B cell (primary cell): ENCODE measurements around the gene HMSD. TPM values are rescaled to one million over a fixed set of nuclear protein-coding genes. Genes with fewer than 3 reads are reported as not detected.

ENCODE experiments used
- ATAC-seq: fragments of 200-7000 bp; cut with Tn5 transposase; one replicate; pipeline ENCODE4 v1.10.0; 2021; ENCODE audit warnings: low read depth, mild to moderate bottlenecking, moderate number of reproducible peaks, moderate library complexity
- CTCF ChIA-PET: fragments of 350-600 bp; sonication (Branson Sonifier 250); formaldehyde crosslinking; loops from one replicate; lab custom pipeline; 2021; ENCODE audit warnings: antibody characterized with exemption, inconsistent platforms; lab: Charles Lee
- POLR2A ChIA-PET: fragments of 350-600 bp; sonication (Branson Sonifier 250); formaldehyde crosslinking; loops from one replicate; lab custom pipeline; 2021; ENCODE audit warnings: antibody characterized with exemption; lab: Charles Lee
- DNase-seq: peaks from one replicate; pipeline ENCODE4 v3.0.0; 2013
- H2AFZ ChIP-seq: 2 replicates; pipeline ENCODE4 v1.6.1; 2012; ENCODE audit warnings: mild to moderate bottlenecking, low read depth, low read length; ENCODE audit not compliant: insufficient read depth, poor library complexity, severe bottlenecking
- H3K27ac ChIP-seq, 2 donors: 1 replicate in 1 of 2; 2 replicates in 1 of 2; pipeline ENCODE4 v1.5.1; 2012 to 2013; ENCODE audit warnings: low read length in 2 of 2, mild to moderate bottlenecking in 2 of 2, moderate library complexity in 1 of 2
- H3K27me3 ChIP-seq, 4 experiments: fragments of 200-600 bp in 1 of 4; sonication (generic) in 1 of 4; replicated peaks in 1 of 4; 1 replicate in 2 of 4; 2 replicates in 2 of 4; pipeline versions ENCODE4 v1.6.1 to v1.7.0; 2013 to 2016; ENCODE audit warnings: low read length in 3 of 4, mild to moderate bottlenecking in 2 of 4, mixed read lengths in 1 of 4, moderate library complexity in 1 of 4; ENCODE audit not compliant: insufficient read depth in 4 of 4, control insufficient read depth in 3 of 4; ENCODE audit errors: control extremely low read depth in 1 of 4
- H3K36me3 ChIP-seq, 2 experiments: replicated peaks in 1 of 2; 1 replicate in 1 of 2; 2 replicates in 1 of 2; pipeline versions ENCODE4 v1.6.1 to v1.7.1; 2013; ENCODE audit warnings: low read length in 1 of 2; ENCODE audit not compliant: insufficient read depth in 2 of 2, control insufficient read depth in 1 of 2; ENCODE audit errors: control extremely low read depth in 1 of 2, extremely low read depth in 1 of 2
- H3K4me1 ChIP-seq, 2 donors: fragments of 200-600 bp in 1 of 2; sonication (generic) in 1 of 2; 1 replicate in 1 of 2; 2 replicates in 1 of 2; pipeline versions ENCODE4 v1.5.1 to v1.6.1; 2013 to 2017; ENCODE audit warnings: low read length in 2 of 2; ENCODE audit not compliant: control insufficient read depth in 2 of 2, insufficient read depth in 2 of 2
- H3K4me2 ChIP-seq: replicated peaks from 2 replicates; pipeline ENCODE3; 2012; ENCODE audit warnings: mild to moderate bottlenecking, low read depth, low read length; ENCODE audit not compliant: poor library complexity, severe bottlenecking
- H3K4me3 ChIP-seq, 5 experiments: fragments of 200-600 bp in 1 of 5; sonication (generic) in 1 of 5; 1 replicate in 3 of 5; 2 replicates in 2 of 5; pipeline versions ENCODE4 v1.5.1 to v1.7.0; 2011 to 2016; ENCODE audit warnings: low read length in 4 of 5, mild to moderate bottlenecking in 4 of 5, low read depth in 2 of 5, control low read depth in 1 of 5, moderate library complexity in 1 of 5; ENCODE audit not compliant: insufficient read depth in 1 of 5; ENCODE audit errors: control extremely low read depth in 1 of 5, extremely low read depth in 1 of 5
- H3K79me2 ChIP-seq: fragments of 200-600 bp; sonication (generic); one replicate; pipeline ENCODE4 v1.6.0; 2016; ENCODE audit warnings: low read length; ENCODE audit not compliant: control insufficient read depth, insufficient read depth
- H3K9ac ChIP-seq: fragments of 200-600 bp; sonication (generic); 2 replicates; pipeline ENCODE4 v1.6.1; 2017; ENCODE audit warnings: mild to moderate bottlenecking, low read length, moderate library complexity
- H3K9me3 ChIP-seq, 3 donors: one replicate each; pipeline versions ENCODE4 v1.6.1 to v1.7.1; 2013; ENCODE audit warnings: low read length in 2 of 3; ENCODE audit not compliant: control insufficient read depth in 2 of 3, insufficient read depth in 1 of 3; ENCODE audit errors: control extremely low read depth in 1 of 3
- H4K20me1 ChIP-seq: 2 replicates; pipeline ENCODE4 v1.6.0; 2012; ENCODE audit warnings: mild to moderate bottlenecking, low read length; ENCODE audit not compliant: insufficient read depth, control insufficient read depth, poor library complexity, severe bottlenecking
- H3K27ac Mint-ChIP-seq: one replicate; pipeline ENCODE4 v1.8.0; 2021; ENCODE audit warnings: mixed read lengths
- H3K27me3 Mint-ChIP-seq: one replicate; pipeline ENCODE4 v1.8.0; 2021; ENCODE audit warnings: mixed read lengths
- H3K4me1 Mint-ChIP-seq: one replicate; pipeline ENCODE4 v1.8.0; 2021; ENCODE audit warnings: mixed read lengths
- H3K4me3 Mint-ChIP-seq: one replicate; pipeline ENCODE4 v1.8.0; 2021; ENCODE audit warnings: mixed read lengths
- H3K9me3 Mint-ChIP-seq: one replicate; pipeline ENCODE4 v1.8.0; 2022; ENCODE audit warnings: mixed read lengths; ENCODE audit not compliant: insufficient read depth
- EZH2 ChIP-seq: IDR thresholded peaks from 2 replicates; pipeline ENCODE4 v1.6.1; 2012; ENCODE audit warnings: borderline replicate concordance, low read depth, mild to moderate bottlenecking, moderate library complexity, low read length; ENCODE audit not compliant: insufficient read depth, poor library complexity, severe bottlenecking
- WGBS: methylation state at CpG from one replicate; pipeline ENCODE4 v1.1.5; 2013; ENCODE audit warnings: missing lambda C conversion rate; ENCODE audit not compliant: insufficient coverage; 5-methylcytosine and 5-hydroxymethylcytosine counted together
- intact Hi-C: fragments of 100-400 bp; cut with micrococcal nuclease; formaldehyde crosslinking; loops from one replicate; pipeline ENCODE4 v1.10.0; 2022
- polyA plus RNA-seq: library from polyadenylated mRNA; depleted of rRNA; stranded (reverse); fragments of >200 nt; gene quantifications from 2 replicates; pipeline ENCODE4 v1.2.3, GENCODE V29; 2012
- total RNA-seq, 2 donors: library from RNA; stranded (reverse); fragments of 120-200 nt in 1 of 2; gene quantifications; 1 replicate in 1 of 2; 2 replicates in 1 of 2; pipeline versions ENCODE4 v1.2.3 to v1.2.4, GENCODE V29; 2013 to 2022
- TF ChIP-seq, protein P1 (sequence below): fragments of 200-600 bp; IDR thresholded peaks from one replicate; pipeline ENCODE4 v1.8.0; 2022; ENCODE audit warnings: antibody characterized with exemption, mild to moderate bottlenecking

The HMSD gene
- total and polyA plus RNA-seq, 2 donors (not counting 1 experiment from before 2014, with no cell fraction given): 0.04 TPM; not detected in 1

DNA sequence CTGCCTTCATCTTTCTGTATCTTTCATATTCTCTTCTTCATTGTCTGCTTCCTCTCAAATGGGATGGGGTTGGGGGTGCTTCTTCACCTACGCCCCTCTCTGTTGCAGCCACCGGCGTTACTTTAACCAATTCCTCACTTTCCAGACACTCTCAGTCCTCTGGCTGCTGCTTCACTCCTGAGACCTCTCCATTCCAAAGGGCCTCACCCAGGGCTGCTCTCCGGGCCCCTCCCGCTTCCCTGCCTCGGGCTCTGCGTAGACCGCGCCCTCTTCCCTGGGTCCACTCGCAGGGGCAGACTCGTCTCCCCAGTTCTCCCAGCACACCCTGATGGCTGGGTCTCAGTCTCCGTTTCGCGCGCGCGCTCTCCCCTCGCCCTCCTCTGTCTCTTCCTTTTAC, 21.7 kb downstream of the HMSD start:
- no peaks in the 10 kb centered on the region for H4K20me1 ChIP-seq
- H3K36me3 ChIP-seq: no peaks in the 10 kb centered on the region
- 60% methylated on average over 18 of the region's 18 CpGs for WGBS
- H3K4me2 ChIP-seq: peak overlapping the region; percentile 88
- peaks cover 34 to 37% of the 10 kb centered on the region in 2 donors for H3K4me1 ChIP-seq
- peak overlapping the region; percentile 98 for H3K9ac ChIP-seq
- peak overlapping the region; percentile 100 for H2AFZ ChIP-seq
- intact Hi-C loops: loop anchor here (1.0 to 10.0 kb wide), 4 partner anchors 8 to 1466 kb away; partner anchors contain the start of gene VPS4B
- ATAC-seq (no peak), DNase-seq (no peak)
- peak overlapping the region; percentile 96 for H3K27ac Mint-ChIP-seq
- H3K9me3 ChIP-seq: no peaks in the 10 kb centered on the region
- peaks cover 57% of the 10 kb centered on the region for H3K4me1 Mint-ChIP-seq
- peak overlapping the region; percentile 93 for H3K4me3 Mint-ChIP-seq
- H3K27me3 Mint-ChIP-seq: no peaks in the 10 kb centered on the region
- CTCF ChIA-PET: interaction anchor here (1.0 to 1.1 kb wide), 2 partner anchors 11 to 35 kb away, joined by 3 to 4 read pairs; no protein-coding TSS in a partner anchor
- H3K27me3 ChIP-seq: no peaks in the 10 kb centered on the region
- H3K4me3 ChIP-seq: peak overlapping the region; percentile 57 to 98 (median 81)
- TF ChIP-seq, protein P1, sequence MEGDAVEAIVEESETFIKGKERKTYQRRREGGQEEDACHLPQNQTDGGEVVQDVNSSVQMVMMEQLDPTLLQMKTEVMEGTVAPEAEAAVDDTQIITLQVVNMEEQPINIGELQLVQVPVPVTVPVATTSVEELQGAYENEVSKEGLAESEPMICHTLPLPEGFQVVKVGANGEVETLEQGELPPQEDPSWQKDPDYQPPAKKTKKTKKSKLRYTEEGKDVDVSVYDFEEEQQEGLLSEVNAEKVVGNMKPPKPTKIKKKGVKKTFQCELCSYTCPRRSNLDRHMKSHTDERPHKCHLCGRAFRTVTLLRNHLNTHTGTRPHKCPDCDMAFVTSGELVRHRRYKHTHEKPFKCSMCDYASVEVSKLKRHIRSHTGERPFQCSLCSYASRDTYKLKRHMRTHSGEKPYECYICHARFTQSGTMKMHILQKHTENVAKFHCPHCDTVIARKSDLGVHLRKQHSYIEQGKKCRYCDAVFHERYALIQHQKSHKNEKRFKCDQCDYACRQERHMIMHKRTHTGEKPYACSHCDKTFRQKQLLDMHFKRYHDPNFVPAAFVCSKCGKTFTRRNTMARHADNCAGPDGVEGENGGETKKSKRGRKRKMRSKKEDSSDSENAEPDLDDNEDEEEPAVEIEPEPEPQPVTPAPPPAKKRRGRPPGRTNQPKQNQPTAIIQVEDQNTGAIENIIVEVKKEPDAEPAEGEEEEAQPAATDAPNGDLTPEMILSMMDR: no peak
- no peak for TF ChIP-seq EZH2
- peak overlapping the region; percentile 91 to 95 for H3K27ac ChIP-seq
- POLR2A ChIA-PET: interaction anchor here (0.7 kb wide), 1 partner anchor 1256 kb away, joined by 5 read pairs; the partner anchor contains the start of gene PHLPP1
- H3K79me2 ChIP-seq: peaks cover 30% of the 10 kb centered on the region
- H3K9me3 Mint-ChIP-seq: no peaks in the 10 kb centered on the region

DNA sequence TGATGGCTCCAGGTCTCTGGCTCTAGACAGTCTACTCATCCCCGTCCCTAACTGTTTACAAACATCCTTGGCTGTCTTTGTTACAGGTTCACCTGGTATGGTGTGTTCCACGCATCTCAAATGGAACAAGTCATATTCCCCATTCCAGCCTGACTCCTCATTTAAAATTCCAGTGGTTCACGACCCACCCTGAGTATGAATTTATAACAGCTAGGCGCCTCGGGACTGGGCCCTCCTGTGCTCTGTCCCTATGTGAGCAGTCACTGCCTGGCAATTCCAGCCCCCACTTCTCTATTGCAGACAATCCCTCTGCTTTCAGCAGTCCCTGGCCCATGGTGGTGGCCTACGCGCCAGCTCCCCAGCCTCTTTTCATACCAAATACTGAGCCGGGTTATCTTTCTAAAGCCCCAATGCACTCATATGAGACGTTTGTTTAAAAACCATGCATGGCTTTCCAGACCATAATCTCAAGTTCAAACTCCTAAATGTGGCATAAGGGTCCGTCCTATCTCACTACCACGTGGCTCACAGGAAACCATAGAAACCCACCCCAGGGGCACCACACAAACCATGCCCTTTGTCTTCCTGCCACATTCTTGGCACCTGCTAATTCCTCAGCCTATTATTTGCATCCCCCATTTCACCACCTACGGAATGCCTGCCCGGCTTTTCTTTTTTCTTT, 22.4 kb downstream of the HMSD start:
- ChIA-PET POLR2A (no interaction called here), CTCF (no interaction called here)
- TF ChIP-seq, protein P1: no peak
- no peak for TF ChIP-seq EZH2
- Histone ChIP-seq H3K4me2 (peak overlapping the region; percentile 88), H4K20me1 (no peaks in the 10 kb centered on the region), H2AFZ (peak overlapping the region; percentile 100), H3K27me3 (no peaks in the 10 kb centered on the region), H3K27ac (peak overlapping the region in 1 of 2 donors; percentile 95), H3K9ac (peak overlapping the region; percentile 98), H3K36me3 (no peaks in the 10 kb centered on the region), H3K4me3 (peak overlapping the region in 2 of 5 experiments; percentile 79 to 98), H3K4me1 (peaks cover 35 to 40% of the 10 kb centered on the region in 2 donors), H3K79me2 (peaks cover 30% of the 10 kb centered on the region), H3K9me3 (no peaks in the 10 kb centered on the region)
- Mint-ChIP-seq H3K4me1 (peaks cover 60% of the 10 kb centered on the region), H3K4me3 (peak overlapping the region; percentile 93), H3K9me3 (no peaks in the 10 kb centered on the region), H3K27me3 (no peaks in the 10 kb centered on the region), H3K27ac (peak overlapping the region; percentile 96)
- no peak for DNase-seq
- ATAC-seq: no peak
- intact Hi-C loops: loop anchor here (2.0 to 10.0 kb wide), 3 partner anchors 34 to 1785 kb away; partner anchors contain the start of genes PIGN and RELCH
- WGBS: 57% methylated on average over 11 of the region's 13 CpGs
